GM18951 (cell line): Measurements from ENCODE around the gene CHDH.

Experiments
- POLR2A ChIP-seq: IDR thresholded peaks from 4 replicates; pipeline ENCODE4 v1.6.1; 2011; ENCODE audit warnings: mild to moderate bottlenecking; ENCODE audit not compliant: insufficient read length, insufficient read depth; ENCODE audit errors: extremely low read depth
- in situ Hi-C: fragments of 300-500 bp; cut with MboI; formaldehyde crosslinking; loops from one replicate; pipeline ENCODE4 v1.12.0; 2022; ENCODE audit warnings: low sequenced_read_pairs, mixed read lengths, inconsistent platforms; ENCODE audit not compliant: unreplicated experiment

Gene CHDH

DNA sequence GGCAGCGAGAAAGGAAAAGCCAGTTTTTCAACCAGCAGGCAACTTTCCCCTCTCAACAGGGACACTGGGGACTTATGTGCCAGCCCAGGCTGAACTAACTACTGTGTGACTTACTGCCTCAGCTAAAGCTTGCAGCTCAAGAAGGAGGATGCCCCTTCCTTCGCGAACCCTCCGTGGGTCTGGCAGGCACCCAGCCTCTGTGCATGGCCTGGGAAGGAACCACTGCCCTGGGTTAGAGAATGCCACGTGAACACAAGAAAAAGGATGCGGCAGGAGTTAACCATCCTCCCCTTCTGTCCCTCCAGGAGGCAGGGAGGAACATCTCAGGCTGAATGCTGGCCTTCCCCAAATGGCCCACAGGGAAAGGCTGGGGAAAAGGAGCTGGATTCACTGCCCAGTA, 29.0 kb downstream of the CHDH start:
- in situ Hi-C loops = no loop called here
- no peak for TF ChIP-seq POLR2A

DNA sequence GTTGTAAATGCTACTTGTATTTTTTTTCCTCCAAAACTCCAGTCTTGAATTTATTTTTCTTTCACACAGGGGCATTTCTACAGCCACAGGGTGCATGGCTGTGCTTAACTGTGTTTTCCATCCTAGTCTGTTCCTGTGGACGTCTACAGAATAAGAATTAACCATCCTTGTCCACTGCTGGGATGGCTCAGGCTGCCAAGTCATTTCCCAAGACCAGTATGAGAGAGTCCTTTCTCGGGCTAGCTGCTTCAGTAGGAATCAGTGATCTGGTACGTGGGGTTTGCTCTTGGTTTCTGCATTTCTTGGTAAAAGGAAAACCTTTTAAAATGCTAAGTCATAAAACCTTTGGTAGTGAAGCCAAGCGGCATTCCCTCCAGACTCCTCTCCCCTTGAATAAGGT, 29.8 kb downstream of the CHDH start:
- no peak for TF ChIP-seq POLR2A
- in situ Hi-C loops = no loop called here

DNA sequence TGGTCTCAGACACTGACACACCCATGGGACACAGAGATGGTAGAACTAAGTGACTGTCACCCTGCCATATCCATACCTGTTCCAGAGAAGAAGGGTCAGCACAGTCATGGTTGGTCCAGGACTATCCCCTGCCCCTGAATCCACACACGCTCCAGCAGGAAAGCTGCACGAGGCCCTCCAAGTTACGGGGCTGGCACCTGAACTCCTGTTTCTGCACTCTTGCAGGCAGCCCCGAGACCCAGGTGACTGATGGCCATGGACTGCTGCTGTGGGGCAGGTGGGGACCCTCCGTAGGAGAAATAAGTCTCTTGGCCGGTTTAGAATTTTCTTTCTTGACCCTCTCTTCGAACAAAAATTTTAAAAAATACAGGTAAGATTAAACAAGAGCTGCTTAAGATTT, 30.6 kb downstream of the CHDH start:
- in situ Hi-C loops = no loop called here
- TF ChIP-seq POLR2A = no peak

DNA sequence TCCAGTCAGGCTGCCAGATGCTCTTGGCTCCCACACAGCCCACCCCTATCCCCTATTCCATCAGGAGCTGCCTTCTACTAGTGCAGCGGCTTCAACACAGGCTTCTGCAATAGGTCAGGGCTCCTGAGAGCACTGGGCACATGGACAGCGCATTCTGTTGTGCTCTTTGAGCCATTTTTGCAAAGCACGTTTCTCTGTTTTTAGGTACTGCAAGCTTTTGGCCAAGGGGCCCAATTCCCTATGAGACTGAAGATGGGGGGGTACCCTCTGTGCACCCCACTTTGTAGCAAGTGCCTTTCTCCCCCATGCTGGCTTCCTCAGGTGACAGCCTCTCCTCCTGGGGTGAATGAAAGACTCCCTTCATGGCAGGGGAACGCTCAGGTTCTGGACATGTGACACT, 31.2 kb downstream of the CHDH start:
- TF ChIP-seq POLR2A = no peak
- in situ Hi-C loops = no loop called here

DNA sequence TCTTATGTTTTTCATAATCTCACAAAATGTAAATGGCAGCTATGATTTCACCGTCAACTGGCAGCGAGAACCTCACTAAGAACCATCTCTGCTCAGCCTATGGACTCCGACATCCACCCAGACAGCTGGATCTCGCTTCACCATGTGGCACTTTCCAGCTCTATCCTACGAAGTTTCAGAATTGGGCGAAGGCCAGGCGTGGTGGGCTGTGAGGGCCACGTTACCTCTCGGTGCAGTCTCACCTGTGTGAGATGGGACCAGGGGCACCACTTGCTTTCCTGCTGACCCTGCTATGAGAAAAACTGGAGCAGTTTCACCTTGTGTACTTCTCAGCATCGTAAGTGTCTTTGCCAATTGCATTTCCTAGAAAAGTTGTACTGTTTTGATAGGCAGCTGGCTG, 32.3 kb downstream of the CHDH start:
- in situ Hi-C loops = no loop called here

DNA sequence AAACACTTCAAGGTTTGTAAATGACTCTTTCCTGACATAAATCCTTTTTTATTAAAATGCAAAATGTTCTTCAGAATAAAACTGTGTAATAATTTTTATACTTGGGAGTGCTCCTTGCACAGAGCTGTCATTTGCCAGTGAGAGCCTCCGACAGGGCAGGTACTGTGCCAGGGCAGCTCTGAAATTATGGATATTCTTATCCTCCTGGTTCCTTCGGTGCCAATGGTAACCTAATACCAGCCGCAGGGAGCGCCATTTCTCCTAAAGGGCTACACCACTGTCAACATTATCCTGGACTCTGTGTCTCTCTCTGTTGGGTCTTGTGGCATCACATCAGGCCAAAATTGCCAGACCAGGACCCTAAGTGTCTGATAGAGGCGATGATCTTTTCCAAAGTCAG, 33.0 kb downstream of the CHDH start:
- in situ Hi-C loops = no loop called here
- TF ChIP-seq POLR2A = no peak

More for the DNA sequence above, 32.3 kb downstream of the CHDH start:
- no peak for TF ChIP-seq POLR2A

DNA sequence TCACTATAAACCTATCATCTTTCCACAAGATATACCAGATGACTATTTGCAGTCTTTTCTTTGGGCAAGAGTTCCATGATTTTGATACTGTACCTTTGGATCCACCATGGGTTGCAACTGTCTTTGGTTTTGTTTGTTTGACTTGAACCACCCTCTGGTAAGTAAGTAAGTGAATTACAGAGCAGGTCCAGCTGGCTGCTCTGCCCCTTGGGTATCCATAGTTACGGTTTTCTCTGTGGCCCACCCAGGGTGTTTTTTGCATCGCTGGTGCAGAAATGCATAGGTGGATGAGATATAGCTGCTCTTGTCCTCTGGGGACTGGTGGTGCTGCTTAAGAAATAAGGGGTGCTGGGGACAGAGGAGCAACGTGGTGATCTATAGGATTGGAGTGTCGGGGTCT, 33.8 kb downstream of the CHDH start:
- in situ Hi-C loops = no loop called here
- no peak for TF ChIP-seq POLR2A

DNA sequence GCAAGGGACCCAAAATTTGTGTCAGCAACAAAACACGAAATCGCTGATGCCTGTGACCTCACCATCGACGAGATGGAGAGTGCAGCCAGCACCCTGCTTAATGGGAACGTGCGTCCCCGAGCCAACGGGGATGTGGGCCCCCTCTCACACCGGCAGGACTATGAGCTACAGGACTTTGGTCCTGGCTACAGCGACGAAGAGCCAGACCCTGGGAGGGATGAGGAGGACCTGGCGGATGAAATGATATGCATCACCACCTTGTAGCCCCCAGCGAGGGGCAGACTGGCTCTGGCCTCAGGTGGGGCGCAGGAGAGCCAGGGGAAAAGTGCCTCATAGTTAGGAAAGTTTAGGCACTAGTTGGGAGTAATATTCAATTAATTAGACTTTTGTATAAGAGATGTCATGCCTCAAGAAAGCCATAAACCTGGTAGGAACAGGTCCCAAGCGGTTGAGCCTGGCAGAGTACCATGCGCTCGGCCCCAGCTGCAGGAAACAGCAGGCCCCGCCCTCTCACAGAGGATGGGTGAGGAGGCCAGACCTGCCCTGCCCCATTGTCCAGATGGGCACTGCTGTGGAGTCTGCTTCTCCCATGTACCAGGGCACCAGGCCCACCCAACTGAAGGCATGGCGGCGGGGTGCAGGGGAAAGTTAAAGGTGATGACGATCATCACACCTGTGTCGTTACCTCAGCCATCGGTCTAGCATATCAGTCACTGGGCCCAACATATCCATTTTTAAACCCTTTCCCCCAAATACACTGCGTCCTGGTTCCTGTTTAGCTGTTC, 34.9 kb downstream of the CHDH start:
- in situ Hi-C loops = no loop called here
- no peak for TF ChIP-seq POLR2A

DNA sequence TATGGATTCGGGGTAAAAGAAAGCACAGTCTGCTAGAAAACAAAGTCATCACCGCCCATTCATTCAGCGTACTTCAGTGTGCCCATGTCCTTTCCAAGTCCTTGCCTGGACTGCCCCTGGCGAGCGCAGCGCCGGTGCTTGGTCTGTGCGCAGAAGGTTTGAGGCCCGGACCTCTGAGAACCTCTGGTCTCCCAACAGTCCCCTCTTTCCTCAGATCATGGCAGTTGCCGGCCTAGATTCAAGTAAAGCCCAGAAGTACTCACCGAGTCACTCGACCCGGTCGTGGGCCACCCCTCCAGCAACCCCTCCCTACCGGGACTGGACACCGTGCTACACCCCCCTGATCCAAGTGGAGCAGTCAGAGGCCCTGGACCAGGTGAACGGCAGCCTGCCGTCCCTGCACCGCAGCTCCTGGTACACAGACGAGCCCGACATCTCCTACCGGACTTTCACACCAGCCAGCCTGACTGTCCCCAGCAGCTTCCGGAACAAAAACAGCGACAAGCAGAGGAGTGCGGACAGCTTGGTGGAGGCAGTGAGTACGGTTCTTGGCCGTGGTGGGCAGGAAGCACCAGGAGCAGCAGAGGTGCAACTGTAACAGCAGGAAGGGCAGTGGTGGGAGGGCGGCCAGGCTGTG, 36.3 kb downstream of the CHDH start:
- in situ Hi-C loops = no loop called here
- TF ChIP-seq POLR2A = no peak

DNA sequence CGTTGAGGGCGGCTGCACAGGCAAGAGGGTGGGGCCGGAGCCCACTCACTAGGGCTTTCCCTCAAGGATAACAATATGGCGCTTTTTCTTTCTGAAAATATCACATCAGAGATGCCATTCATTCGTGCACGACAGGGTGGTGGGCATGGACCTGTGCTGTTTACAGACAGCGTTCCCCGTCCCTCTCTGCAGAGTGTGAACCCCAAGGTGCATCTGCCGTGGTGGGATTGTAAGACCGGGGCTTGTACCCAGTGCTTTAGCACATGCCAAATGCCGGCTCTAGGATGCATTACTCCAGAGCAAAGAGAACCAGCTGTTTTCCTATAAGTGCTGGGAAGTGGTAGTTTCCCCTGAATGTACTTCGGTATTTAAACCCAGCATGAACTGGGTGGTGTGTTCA, 37.0 kb downstream of the CHDH start:
- in situ Hi-C loops = no loop called here
- TF ChIP-seq POLR2A = no peak

DNA sequence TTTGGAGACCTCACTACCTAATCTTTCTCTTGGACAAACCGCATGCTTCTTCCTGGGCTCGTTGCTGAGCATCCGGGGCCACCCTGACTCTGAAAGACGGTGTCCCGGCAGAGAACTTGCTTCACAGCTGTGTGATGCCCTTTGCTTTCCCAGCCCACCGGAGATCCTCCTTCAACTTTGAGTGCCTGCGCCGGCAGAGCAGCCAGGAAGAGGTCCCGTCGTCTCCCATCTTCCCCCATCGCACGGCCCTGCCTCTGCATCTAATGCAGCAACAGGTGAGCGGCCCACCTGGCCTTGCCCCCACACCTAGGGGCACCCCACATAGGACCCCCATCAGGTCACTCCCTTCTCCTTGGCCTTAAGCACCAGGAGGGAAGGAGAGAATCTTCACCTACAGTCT, 37.7 kb downstream of the CHDH start:
- TF ChIP-seq POLR2A = no peak
- in situ Hi-C loops = no loop called here

DNA sequence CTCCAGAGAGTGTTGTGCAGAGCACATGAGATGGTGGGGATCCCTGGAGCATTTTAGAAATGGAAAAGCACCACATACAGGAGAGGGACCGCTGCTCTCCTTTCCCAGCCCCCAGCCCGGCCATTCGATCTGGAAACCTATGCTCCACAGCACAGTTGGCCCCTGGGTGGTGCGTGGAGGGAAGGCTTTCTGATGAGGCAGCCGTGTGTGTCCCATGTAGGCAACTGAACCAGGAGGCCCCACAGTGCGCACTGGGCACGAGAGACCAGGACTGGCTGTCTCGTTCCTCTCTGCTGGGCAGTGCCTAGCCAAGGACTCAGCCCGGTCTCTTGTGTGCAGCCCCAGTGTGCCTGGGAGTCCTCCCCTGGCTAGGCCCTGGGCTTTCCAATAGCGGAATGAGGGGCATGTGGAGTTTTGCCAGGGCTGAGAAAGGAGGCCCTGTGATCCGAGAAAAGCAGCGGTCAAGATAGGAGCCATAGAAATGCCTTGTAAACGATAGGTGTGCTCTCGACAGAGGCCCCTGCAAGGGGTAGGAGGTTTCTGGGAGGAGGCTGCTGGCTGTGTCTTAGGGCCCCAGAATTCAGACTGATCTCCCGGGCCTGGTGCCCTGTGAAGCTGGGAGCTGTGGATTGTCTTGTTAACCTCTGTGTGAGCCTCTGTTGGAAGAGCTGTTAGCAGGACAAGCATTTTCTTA, 39.0 kb downstream of the CHDH start:
- in situ Hi-C loops = no loop called here
- no peak for TF ChIP-seq POLR2A

DNA sequence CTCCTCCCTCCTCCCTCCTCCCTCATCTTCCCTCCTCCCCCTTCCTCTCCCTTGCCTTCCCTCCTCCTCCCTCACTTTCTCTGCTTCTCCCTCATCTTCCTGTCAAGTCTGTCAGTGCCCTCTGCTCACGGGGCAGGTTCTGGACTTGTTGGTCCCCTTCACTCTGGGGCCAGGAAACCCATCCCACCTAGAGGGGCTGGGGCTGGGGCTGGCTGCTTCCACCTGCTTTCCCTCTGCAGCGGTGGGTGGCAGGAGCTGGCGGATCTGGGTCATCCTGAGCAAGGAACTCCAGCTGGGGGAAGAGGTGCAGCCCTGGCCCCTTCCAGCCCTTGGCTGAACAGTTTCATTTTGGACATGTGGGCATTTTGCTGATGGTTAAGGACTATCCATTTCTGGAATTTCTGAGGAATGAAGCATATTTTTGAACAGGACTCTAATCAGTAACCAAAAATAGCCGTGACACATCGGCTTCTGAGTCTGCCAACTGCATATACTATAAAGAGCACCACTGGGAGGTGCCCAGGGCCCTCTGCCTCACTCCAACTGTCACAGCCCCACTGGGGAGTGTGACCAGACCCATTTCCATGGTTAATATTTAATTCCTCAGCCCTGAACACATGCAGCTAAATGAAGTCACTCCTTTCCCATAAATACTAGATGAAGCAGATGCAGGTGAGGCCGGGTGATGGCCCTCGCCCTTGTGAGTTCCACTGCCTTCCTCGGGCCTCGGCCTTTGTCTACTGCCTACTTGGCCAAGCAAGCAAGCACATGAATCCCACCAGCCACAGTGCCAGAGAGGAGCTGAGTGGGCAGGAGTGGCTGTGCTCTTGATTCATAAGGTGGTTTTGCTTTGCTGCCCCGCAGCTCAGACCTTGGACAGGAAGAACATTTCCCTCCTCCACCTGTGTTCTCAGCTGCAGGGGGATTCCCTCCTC, 39.8 kb downstream of the CHDH start:
- in situ Hi-C loops = no loop called here

More for the DNA sequence above, 39.8 kb downstream of the CHDH start:
- TF ChIP-seq POLR2A = peak; percentile 24
